Measurements from ENCODE around the gene PCDHGA1.
A peak's percentile ranks its signal among the peaks of the same experiment; 100 is the strongest.
"Not testable (repeated sequence)": the region's sequence is repeated elsewhere in the genome, so short reads cannot be mapped to it uniquely, and the experiment has no call there.

PCDHGA1 gene

DNA sequence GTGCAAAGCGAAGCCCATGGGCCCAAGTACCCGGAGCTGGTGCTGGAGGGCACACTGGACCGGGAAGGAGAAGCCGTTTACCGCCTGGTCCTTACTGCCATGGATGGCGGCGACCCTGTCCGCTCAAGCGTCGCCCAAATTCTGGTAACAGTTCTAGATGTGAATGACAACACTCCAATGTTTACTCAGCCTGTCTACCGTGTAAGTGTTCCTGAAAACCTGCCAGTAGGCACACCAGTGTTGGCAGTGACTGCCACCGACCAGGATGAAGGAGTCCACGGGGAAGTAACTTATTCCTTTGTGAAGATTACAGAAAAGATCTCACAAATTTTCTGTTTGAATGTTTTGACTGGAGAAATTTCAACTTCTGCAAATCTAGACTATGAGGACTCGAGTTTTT is 44.3 kb downstream of the PCDHGA1 start:
- TF ChIP-seq CTCF (IDR thresholded peaks at IDR 0.05) (no peak), ZFX (IDR thresholded peaks at IDR 0.05; ENCODE audit: borderline replicate concordance) (no peak)
- H3K27ac ChIP-seq = no peak overlapping the region

DNA sequence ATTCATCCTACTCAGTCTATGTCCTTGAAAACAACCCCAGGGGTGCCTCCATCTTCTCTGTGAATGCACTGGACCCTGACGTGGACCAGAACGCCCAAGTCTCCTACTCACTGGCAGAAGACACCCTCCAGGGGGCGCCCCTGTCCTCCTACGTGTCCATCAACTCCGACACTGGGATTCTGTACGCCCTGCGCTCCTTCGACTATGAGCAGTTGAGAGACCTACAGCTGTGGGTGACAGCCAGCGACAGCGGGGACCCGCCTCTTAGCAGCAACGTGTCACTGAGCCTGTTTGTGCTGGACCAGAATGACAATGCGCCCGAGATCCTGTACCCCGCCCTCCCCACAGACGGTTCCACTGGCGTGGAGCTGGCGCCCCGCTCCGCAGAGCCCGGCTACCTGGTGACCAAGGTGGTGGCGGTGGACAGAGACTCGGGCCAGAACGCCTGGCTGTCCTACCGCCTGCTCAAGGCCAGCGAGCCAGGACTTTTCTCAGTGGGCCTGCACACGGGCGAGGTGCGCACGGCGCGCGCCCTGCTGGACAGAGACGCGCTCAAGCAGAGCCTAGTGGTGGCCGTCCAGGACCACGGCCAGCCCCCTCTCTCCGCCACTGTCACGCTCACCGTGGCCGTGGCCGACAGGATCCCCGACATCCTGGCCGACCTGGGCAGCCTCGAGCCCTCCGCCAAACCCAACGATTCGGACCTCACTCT is 45.3 kb downstream of the PCDHGA1 start:
- not testable (repeated sequence) for H3K27ac ChIP-seq
- TF ChIP-seq CTCF (IDR thresholded peaks at IDR 0.05) = peak; percentile 28

- H3K27ac ChIP-seq = no peak within 1 kb of the TSS
These were observed 52.4 kb downstream of the PCDHGA1 start, which contains the start of gene PCDHGA7 for GRCh38 chr5:141382469-141383294. PCDHGA7 (plus strand) TSS chr5:141382742; CDS start chr5:141382900, 158 bp downstream.

DNA sequence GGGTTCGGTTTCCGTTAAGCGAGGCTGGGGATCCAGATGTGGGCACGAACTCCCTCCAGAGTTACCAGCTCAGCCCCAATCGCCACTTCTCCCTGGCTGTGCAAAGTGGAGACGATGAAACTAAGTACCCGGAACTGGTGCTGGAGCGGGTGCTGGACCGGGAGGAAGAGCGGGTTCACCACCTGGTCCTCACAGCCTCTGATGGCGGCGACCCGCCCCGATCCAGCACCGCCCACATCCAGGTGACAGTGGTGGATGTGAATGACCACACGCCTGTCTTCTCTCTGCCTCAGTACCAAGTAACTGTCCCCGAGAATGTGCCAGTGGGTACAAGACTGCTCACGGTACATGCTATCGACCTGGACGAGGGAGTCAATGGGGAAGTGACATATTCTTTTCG is 53.0 kb downstream of the PCDHGA1 start:
- no peak overlapping the region for H3K27ac ChIP-seq
- TF ChIP-seq CTCF (IDR thresholded peaks at IDR 0.05) (no peak), ZFX (IDR thresholded peaks at IDR 0.05; ENCODE audit: borderline replicate concordance) (no peak)

More at GRCh38 chr5:141382469-141383294, 52.4 kb downstream of the PCDHGA1 start, which contains the start of gene PCDHGA7:
- no peak for TF ChIP-seq ZFX (IDR thresholded peaks at IDR 0.05; ENCODE audit: borderline replicate concordance)
- TF ChIP-seq CTCF (IDR thresholded peaks at IDR 0.05) = peak; percentile 72

DNA sequence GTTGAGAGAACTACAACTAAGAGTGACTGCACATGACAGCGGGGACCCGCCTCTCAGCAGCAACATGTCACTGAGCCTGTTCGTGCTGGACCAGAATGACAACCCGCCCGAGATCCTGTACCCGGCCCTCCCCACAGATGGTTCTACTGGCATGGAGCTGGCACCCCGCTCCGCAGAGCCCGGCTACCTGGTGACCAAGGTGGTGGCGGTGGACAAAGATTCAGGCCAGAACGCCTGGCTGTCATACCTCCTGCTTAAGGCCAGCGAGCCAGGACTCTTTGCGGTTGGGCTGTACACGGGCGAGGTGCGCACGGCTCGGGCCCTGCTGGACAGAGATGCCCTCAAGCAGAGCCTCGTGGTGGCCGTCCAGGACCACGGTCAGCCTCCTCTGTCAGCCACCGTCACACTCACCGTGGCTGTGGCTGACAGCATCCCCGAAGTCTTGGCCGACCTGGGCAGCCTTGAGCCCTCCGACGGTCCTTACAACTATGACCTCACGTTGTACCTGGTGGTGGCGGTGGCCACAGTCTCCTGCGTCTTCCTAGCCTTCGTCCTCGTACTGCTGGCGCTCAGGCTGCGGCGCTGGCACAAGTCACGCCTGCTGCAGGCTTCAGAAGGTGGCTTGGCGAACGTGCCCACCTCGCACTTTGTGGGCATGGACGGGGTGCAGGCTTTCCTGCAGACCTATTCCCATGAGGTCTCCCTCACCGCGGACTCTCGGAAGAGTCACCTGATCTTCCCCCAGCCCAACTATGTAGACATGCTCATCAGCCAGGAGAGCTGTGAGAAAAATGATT is 54.4 kb downstream of the PCDHGA1 start:
- H3K27ac ChIP-seq = no peak overlapping the region
- no peak for TF ChIP-seq ZFX (IDR thresholded peaks at IDR 0.05; ENCODE audit: borderline replicate concordance)
- TF ChIP-seq CTCF (IDR thresholded peaks at IDR 0.05) = no peak

DNA sequence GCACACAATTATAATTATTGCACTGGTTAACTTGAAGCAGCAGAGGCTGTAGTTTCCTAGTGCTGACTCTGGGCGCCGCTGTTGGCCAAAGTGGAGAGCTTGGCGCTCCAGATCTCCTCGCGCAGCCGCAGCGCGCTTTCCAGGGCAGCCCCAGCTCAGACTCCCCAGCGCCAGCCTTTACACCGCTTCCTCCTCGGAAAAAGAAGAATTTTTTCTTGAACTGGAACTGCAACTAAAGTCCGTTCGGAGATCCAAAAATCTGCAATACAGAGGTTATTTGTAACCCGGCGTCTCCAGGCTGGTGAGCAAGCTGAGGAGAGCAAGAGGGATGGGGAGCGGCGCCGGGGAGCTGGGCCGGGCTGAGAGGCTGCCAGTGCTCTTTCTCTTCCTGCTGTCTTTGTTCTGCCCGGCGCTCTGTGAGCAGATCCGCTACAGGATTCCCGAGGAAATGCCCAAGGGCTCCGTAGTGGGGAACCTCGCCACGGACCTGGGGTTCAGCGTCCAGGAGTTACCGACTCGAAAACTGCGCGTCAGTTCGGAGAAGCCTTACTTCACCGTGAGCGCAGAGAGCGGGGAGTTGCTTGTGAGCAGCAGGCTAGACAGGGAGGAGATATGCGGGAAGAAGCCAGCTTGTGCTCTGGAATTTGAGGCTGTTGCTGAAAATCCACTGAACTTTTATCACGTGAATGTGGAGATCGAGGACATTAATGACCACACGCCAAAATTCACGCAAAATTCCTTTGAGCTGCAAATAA is 57.4 kb downstream of the PCDHGA1 start, which contains the start of gene PCDHGB4:
Gene PCDHGB4, plus strand, starts transcription at position 142 of the 755 bp plus-strand sequence. Its CDS starts 187 bp downstream, at position 329.
- peak; percentile 71 for TF ChIP-seq CTCF (IDR thresholded peaks at IDR 0.05)
- not testable (repeated sequence) for H3K27ac ChIP-seq

Data from 22Rv1 (cell line).